ENCODE data around the gene RFWD3. TPM values are rescaled to one million over a fixed set of nuclear protein-coding genes. Genes with fewer than 3 reads are reported as not detected.

Gene RFWD3
- total RNA-seq, 5 donors from 2014 or later (not counting 1 experiment from before 2014, with no cell fraction given), result 42.6 to 52.0 (median 49.0) TPM

- H3K27me3 ChIP-seq (replicated peaks in 1 of 2; ENCODE audit: control insufficient read depth in 2 of 2, extremely low read depth in 1 of 2, insufficient read depth in 2 of 2, low read length in 1 of 2), result no peaks in the 10 kb centered on the region
- ChIA-PET POLR2A (interaction anchor here (0.6 kb wide), 4 partner anchors 18 to 100 kb away, joined by 3 to 4 read pairs (median 4); no protein-coding TSS in a partner anchor), CTCF (interaction anchor here (0.6 to 1.2 kb wide), 4 partner anchors 12 to 31 kb away, joined by 3 to 4 read pairs (median 3); no protein-coding TSS in a partner anchor)
- 60% methylated on average over 1 of the region's 9 CpGs for WGBS (ENCODE audit: insufficient coverage)
- Mint-ChIP-seq H3K4me3 (peak overlapping the region; percentile 64 to 98 (median 73)), H3K27ac (peak overlapping the region; percentile 96 to 98), H3K27me3 (no peaks in the 10 kb centered on the region), H3K9me3 (no peaks in the 10 kb centered on the region), H3K4me1 (peaks cover 76 to 87% (median 80%) of the 10 kb centered on the region in 3 donors), H3K36me3 (peaks cover 16% of the 10 kb centered on the region)
- no peaks in the 10 kb centered on the region for H3K9me3 ChIP-seq
- peaks cover 46 to 58% of the 10 kb centered on the region in 2 experiments for H3K4me1 ChIP-seq (ENCODE audit: control insufficient read depth in 1 of 2, extremely low read depth in 1 of 2, insufficient read depth in 2 of 2, low read length in 2 of 2)
- H3K4me3 ChIP-seq (ENCODE audit: control insufficient read depth in 1 of 2, extremely low read depth in 1 of 2, low read length in 1 of 2), result peak overlapping the region in 1 of 2 donors; percentile 8
- ATAC-seq (replicated peaks in 1 of 4) (peak; percentile 96 to 100 (median 98)), DNase-seq (peak; percentile 41 to 80 (median 68))
- peaks cover 2 to 11% of the 10 kb centered on the region in 2 donors for H3K36me3 ChIP-seq (ENCODE audit: control insufficient read depth in 2 of 2, extremely low read depth in 1 of 2, insufficient read depth in 1 of 2, low read length in 1 of 2)
- peak overlapping the region; percentile 76 for H3K27ac ChIP-seq (ENCODE audit: low read length)
Observed at GRCh38 chr16:74601126-74601871, 65.4 kb downstream of the RFWD3 start.

- H3K36me3 ChIP-seq (ENCODE audit: control insufficient read depth in 2 of 2, extremely low read depth in 1 of 2, insufficient read depth in 1 of 2, low read length in 1 of 2), result peaks cover 5 to 14% of the 10 kb centered on the region in 2 donors
- POLR2A ChIA-PET, result interaction anchor here in 1 of 2 donors (0.9 kb wide), 1 partner anchor 10 kb away, joined by 3 read pairs; the partner anchor contains the start of gene GLG1
- H3K4me3 ChIP-seq (ENCODE audit: control insufficient read depth in 1 of 2, extremely low read depth in 1 of 2, low read length in 1 of 2), result no peak overlapping the region
- no peak for ATAC-seq (replicated peaks in 1 of 4)
- H3K9me3 ChIP-seq, result no peaks in the 10 kb centered on the region
- no peaks in the 10 kb centered on the region for H3K27me3 Mint-ChIP-seq
- DNase-seq, result no peak
- peaks cover 26 to 56% of the 10 kb centered on the region in 2 experiments for H3K4me1 ChIP-seq (ENCODE audit: control insufficient read depth in 1 of 2, extremely low read depth in 1 of 2, insufficient read depth in 2 of 2, low read length in 2 of 2)
- peak overlapping the region; percentile 78 to 82 for H3K27ac Mint-ChIP-seq
- no peak overlapping the region for H3K27ac ChIP-seq (ENCODE audit: low read length)
- H3K36me3 Mint-ChIP-seq, result peaks cover 21% of the 10 kb centered on the region
- CTCF ChIA-PET, result interaction anchor here in 1 of 2 donors (0.5 kb wide), 1 partner anchor 123 kb away, joined by 3 read pairs; no protein-coding TSS in a partner anchor
- no peaks in the 10 kb centered on the region for H3K27me3 ChIP-seq (replicated peaks in 1 of 2; ENCODE audit: control insufficient read depth in 2 of 2, extremely low read depth in 1 of 2, insufficient read depth in 2 of 2, low read length in 1 of 2)
- peaks cover 66 to 73% (median 67%) of the 10 kb centered on the region in 3 donors for H3K4me1 Mint-ChIP-seq
- no CpG with 5 or more reads among the region's 2 CpGs for WGBS (ENCODE audit: insufficient coverage)
- no peak overlapping the region for H3K4me3 Mint-ChIP-seq
- no peaks in the 10 kb centered on the region for H3K9me3 Mint-ChIP-seq
Observed at GRCh38 chr16:74596586-74596985, 70.1 kb downstream of the RFWD3 start.

DNA sequence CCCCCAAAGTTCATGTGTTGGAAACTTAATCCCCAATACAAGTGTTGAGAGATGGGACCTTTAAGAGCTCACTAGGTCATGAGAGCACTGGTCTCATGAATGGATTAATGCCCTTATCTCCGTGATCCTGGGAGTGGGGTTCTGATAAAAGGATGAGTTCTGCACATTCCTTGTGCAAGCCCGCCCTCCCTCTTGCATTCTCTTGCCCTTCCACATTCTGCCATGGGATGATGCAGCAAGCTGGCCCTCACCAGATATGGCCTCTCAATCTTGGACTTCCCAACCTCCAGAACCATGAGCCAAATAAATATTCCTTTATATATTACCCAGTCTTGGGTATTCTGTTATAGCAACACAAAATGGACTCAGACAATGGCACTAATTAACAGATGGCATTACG lies 73.8 kb downstream of the RFWD3 start:
- ATAC-seq (replicated peaks in 1 of 4) (no peak), DNase-seq (no peak)
- peaks cover 57 to 64% (median 60%) of the 10 kb centered on the region in 3 donors for H3K4me1 Mint-ChIP-seq
- no peak overlapping the region for H3K27ac ChIP-seq (ENCODE audit: low read length)
- H3K36me3 Mint-ChIP-seq, result peaks cover 24% of the 10 kb centered on the region
- WGBS (ENCODE audit: insufficient coverage), result no CpG with 5 or more reads among the region's 3 CpGs
- ChIA-PET POLR2A (no interaction called here), CTCF (no interaction called here)
- H3K9me3 Mint-ChIP-seq, result no peaks in the 10 kb centered on the region
- peaks cover 5 to 19% of the 10 kb centered on the region in 2 donors for H3K36me3 ChIP-seq (ENCODE audit: control insufficient read depth in 2 of 2, extremely low read depth in 1 of 2, insufficient read depth in 1 of 2, low read length in 1 of 2)
- no peaks in the 10 kb centered on the region for H3K9me3 ChIP-seq
- H3K27me3 Mint-ChIP-seq, result no peaks in the 10 kb centered on the region
- no peak overlapping the region for H3K4me3 Mint-ChIP-seq
- H3K4me1 ChIP-seq (ENCODE audit: control insufficient read depth in 1 of 2, extremely low read depth in 1 of 2, insufficient read depth in 2 of 2, low read length in 2 of 2), result peaks cover 6 to 54% of the 10 kb centered on the region in 2 experiments
- no peak overlapping the region for H3K4me3 ChIP-seq (ENCODE audit: control insufficient read depth in 1 of 2, extremely low read depth in 1 of 2, low read length in 1 of 2)
- no peaks in the 10 kb centered on the region for H3K27me3 ChIP-seq (replicated peaks in 1 of 2; ENCODE audit: control insufficient read depth in 2 of 2, extremely low read depth in 1 of 2, insufficient read depth in 2 of 2, low read length in 1 of 2)
- peak overlapping the region in 1 of 2 donors; percentile 7 for H3K27ac Mint-ChIP-seq

DNA sequence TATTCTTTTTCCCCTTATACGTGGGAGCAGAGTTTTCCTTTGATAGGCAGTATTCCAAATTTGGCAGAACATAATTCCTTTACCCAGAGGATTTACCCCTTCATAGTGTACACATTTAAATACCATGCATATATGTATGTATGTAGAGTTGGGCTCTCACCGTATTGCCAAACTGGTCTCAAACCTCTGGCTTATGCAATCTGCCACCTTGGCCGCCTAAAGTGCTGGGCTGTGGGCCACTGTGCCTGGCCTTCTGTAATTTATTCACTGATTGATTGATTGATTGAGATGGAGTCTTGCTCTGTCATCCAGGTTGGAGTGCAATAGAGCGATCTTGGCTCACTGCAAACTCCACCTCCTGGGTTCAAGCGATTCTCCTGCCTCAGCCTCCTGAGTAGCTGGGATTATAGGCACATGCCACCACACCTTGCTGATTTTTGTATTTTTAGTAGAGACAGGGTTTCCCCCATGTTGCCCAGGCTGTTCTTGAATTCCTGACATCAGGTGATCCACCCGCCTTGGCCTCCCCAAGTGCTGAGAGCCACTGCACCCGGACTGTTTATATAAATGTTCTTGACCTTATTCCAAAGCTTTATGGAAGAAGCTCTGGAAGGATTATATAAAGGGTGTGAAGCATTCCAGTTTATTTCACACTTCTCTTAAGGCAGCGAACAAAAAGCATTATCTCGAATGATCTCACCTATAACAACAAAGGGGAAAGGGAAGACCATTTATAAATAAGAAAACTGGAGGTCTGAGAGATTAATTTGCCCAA lies 74.6 kb downstream of the RFWD3 start:
- WGBS (ENCODE audit: insufficient coverage), result no CpG with 5 or more reads among the region's 9 CpGs
- H3K27ac Mint-ChIP-seq, result peak overlapping the region in 1 of 2 donors; percentile 22

DNA sequence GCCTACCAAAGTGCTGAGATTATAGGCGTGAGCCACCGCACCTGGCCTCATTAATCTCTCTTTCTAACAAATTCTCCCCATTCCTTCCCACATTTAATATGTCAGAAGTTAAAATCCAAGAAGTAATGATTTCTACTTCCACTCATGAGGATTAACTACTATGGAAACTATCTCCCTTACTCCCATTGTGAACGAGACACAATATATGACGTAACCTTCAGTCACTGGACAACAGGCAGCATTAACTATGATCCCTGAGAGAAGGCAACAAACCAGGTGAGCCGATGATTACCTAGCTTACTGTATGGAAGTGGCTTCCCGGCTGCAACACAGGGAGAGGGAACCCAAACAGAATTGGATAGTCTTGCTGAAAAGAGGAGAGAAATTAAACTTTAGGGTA lies 79.7 kb downstream of the RFWD3 start:
- WGBS (ENCODE audit: insufficient coverage), result 75% methylated on average over 4 of the region's 6 CpGs
- Mint-ChIP-seq H3K9me3 (no peaks in the 10 kb centered on the region), H3K27me3 (no peaks in the 10 kb centered on the region), H3K27ac (no peak overlapping the region), H3K4me1 (peaks cover 73 to 81% (median 77%) of the 10 kb centered on the region in 3 donors), H3K4me3 (peak overlapping the region in 1 of 3 donors; percentile 31), H3K36me3 (peaks cover 25% of the 10 kb centered on the region)
- ChIA-PET CTCF (no interaction called here), POLR2A (no interaction called here)
- DNase-seq (no peak), ATAC-seq (replicated peaks in 1 of 4) (no peak)
- peaks cover 13 to 51% of the 10 kb centered on the region in 2 experiments for H3K4me1 ChIP-seq (ENCODE audit: control insufficient read depth in 1 of 2, extremely low read depth in 1 of 2, insufficient read depth in 2 of 2, low read length in 2 of 2)
- no peaks in the 10 kb centered on the region for H3K27me3 ChIP-seq (replicated peaks in 1 of 2; ENCODE audit: control insufficient read depth in 2 of 2, extremely low read depth in 1 of 2, insufficient read depth in 2 of 2, low read length in 1 of 2)
- no peak overlapping the region for H3K27ac ChIP-seq (ENCODE audit: low read length)
- no peaks in the 10 kb centered on the region for H3K9me3 ChIP-seq
- H3K4me3 ChIP-seq (ENCODE audit: control insufficient read depth in 1 of 2, extremely low read depth in 1 of 2, low read length in 1 of 2), result no peak overlapping the region
- peaks cover 4 to 9% of the 10 kb centered on the region in 2 donors for H3K36me3 ChIP-seq (ENCODE audit: control insufficient read depth in 2 of 2, extremely low read depth in 1 of 2, insufficient read depth in 1 of 2, low read length in 1 of 2)

More for the DNA sequence above, 74.6 kb downstream of the RFWD3 start:
- POLR2A ChIA-PET, result no interaction called here
- Mint-ChIP-seq H3K4me3 (no peak overlapping the region), H3K9me3 (no peaks in the 10 kb centered on the region), H3K27me3 (no peaks in the 10 kb centered on the region), H3K36me3 (peaks cover 28% of the 10 kb centered on the region), H3K4me1 (peaks cover 62 to 71% (median 66%) of the 10 kb centered on the region in 3 donors)
- Histone ChIP-seq H3K9me3 (no peaks in the 10 kb centered on the region), H3K27me3 (replicated peaks in 1 of 2; ENCODE audit: control insufficient read depth in 2 of 2, extremely low read depth in 1 of 2, insufficient read depth in 2 of 2, low read length in 1 of 2) (no peaks in the 10 kb centered on the region), H3K4me1 (ENCODE audit: control insufficient read depth in 1 of 2, extremely low read depth in 1 of 2, insufficient read depth in 2 of 2, low read length in 2 of 2) (peaks cover 9 to 51% of the 10 kb centered on the region in 2 experiments), H3K36me3 (ENCODE audit: control insufficient read depth in 2 of 2, extremely low read depth in 1 of 2, insufficient read depth in 1 of 2, low read length in 1 of 2) (peaks cover 5 to 17% of the 10 kb centered on the region in 2 donors), H3K27ac (ENCODE audit: low read length) (no peak overlapping the region), H3K4me3 (ENCODE audit: control insufficient read depth in 1 of 2, extremely low read depth in 1 of 2, low read length in 1 of 2) (no peak overlapping the region)
- DNase-seq (no peak), ATAC-seq (replicated peaks in 1 of 4) (no peak)
- CTCF ChIA-PET, result interaction anchor here in 1 of 2 donors (0.6 kb wide), 1 partner anchor 60 kb away, joined by 3 read pairs; no protein-coding TSS in a partner anchor

DNA sequence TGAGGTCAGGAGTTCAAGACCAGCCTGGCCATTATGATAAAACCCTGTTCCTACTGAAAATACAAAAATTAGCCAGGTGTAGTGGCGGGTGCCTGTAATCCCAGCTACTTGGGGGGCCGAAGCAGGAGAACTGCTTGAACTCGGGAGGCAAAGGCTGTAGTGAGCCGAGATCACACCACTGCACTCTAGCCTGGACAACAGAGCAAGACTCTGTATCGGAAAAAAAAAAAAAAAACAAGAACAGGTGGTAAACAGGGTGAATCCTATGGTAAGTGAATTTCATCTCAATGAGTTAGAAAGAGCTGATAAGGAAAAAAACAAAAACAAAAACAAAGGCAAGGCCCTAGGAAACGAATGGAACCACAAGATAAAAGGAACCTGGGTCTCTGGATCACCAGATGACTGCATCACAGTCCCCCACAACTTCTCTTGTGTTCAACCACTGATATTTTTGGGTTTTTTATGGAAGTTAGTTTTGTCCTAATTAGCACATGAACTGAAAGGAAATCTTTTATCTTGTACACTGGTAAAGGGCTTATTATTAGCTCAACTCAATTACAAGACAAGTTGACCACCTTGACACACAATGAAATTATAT lies 80.7 kb downstream of the RFWD3 start:
- no peak for ATAC-seq (replicated peaks in 1 of 4)
- Histone ChIP-seq H3K27me3 (replicated peaks in 1 of 2; ENCODE audit: control insufficient read depth in 2 of 2, extremely low read depth in 1 of 2, insufficient read depth in 2 of 2, low read length in 1 of 2) (no peaks in the 10 kb centered on the region), H3K36me3 (ENCODE audit: control insufficient read depth in 2 of 2, extremely low read depth in 1 of 2, insufficient read depth in 1 of 2, low read length in 1 of 2) (peaks cover 4 to 9% of the 10 kb centered on the region in 2 donors), H3K4me3 (ENCODE audit: control insufficient read depth in 1 of 2, extremely low read depth in 1 of 2, low read length in 1 of 2) (no peak overlapping the region), H3K4me1 (ENCODE audit: control insufficient read depth in 1 of 2, extremely low read depth in 1 of 2, insufficient read depth in 2 of 2, low read length in 2 of 2) (peaks cover 17 to 55% of the 10 kb centered on the region in 2 experiments), H3K27ac (ENCODE audit: low read length) (no peak overlapping the region), H3K9me3 (no peaks in the 10 kb centered on the region)
- H3K27ac Mint-ChIP-seq, result peak overlapping the region in 1 of 2 donors; percentile 72
- H3K4me3 Mint-ChIP-seq, result peak overlapping the region in 1 of 3 donors; percentile 41
- DNase-seq, result no peak
- no CpG with 5 or more reads among the region's 6 CpGs for WGBS (ENCODE audit: insufficient coverage)
- ChIA-PET POLR2A (interaction anchor here in 1 of 2 donors (0.6 kb wide), 1 partner anchor 326 kb away, joined by 5 read pairs; no protein-coding TSS in a partner anchor), CTCF (no interaction called here)
- no peaks in the 10 kb centered on the region for H3K9me3 Mint-ChIP-seq
- peaks cover 73 to 83% (median 77%) of the 10 kb centered on the region in 3 donors for H3K4me1 Mint-ChIP-seq
- H3K27me3 Mint-ChIP-seq, result no peaks in the 10 kb centered on the region
- H3K36me3 Mint-ChIP-seq, result peaks cover 28% of the 10 kb centered on the region
